ENCODE measurements around the gene ARID5B.

Gene ARID5B

DNA sequence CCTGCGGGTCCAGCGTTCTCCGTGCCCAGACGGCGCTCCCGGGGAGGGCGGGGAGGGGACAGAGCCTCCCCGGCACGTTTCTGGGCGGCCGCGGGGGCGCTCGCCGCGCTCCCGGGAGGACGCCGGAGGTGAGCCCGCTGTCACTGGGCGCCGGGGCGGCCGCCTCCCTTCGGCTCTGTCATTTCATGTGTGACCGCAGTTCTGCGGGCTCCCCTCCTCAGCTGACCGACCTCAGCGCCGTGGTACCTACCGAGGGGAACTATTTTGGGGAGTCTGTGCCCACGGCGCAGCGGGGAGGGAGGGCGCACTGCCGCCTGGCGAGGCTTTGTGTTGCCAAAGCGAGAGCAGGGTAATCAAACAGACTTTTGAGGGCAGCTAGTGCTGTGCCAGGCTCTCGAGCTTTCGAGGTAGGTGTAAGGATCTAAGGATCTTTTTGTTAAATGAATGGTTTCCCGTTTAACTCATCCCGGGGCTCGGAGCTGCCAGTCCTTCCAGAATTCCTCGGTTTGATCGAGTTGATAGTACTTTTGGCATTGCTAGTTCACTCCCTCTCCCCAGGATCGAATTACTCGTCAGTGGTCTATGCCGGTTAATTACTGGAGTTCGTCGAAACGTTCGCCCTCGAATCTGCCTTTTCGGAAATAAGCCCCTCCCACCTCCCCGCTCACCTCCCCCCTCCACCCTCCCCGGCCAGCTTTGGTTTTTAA is 1.9 kb downstream of the ARID5B start:
- DNase-seq, result peak in 44 of 51 donors; percentile 11 to 86 (median 48)

DNA sequence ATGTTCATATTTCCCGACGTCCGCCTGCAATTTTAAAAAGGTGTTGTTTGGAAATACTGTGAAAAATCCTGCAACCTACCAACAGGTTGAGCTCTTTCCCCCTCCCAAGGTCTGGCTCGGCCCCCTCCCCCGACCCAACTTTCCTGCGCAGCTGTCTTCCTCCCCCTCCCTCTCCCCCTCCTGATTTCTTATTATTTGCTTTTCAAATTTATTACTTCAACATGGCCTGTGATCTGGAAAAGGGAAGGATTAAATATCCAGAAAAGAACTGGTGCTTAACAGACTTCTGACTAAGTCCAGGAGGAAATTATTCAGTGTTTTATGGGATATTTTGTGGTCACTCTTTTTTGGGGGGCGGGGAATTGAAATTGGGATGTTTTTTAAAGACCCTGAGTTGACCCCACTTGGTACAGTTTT is 2.4 kb downstream of the ARID5B start:
- DNase-seq, result peak in 3 of 51 donors; percentile 14 to 56 (median 32)

DNA sequence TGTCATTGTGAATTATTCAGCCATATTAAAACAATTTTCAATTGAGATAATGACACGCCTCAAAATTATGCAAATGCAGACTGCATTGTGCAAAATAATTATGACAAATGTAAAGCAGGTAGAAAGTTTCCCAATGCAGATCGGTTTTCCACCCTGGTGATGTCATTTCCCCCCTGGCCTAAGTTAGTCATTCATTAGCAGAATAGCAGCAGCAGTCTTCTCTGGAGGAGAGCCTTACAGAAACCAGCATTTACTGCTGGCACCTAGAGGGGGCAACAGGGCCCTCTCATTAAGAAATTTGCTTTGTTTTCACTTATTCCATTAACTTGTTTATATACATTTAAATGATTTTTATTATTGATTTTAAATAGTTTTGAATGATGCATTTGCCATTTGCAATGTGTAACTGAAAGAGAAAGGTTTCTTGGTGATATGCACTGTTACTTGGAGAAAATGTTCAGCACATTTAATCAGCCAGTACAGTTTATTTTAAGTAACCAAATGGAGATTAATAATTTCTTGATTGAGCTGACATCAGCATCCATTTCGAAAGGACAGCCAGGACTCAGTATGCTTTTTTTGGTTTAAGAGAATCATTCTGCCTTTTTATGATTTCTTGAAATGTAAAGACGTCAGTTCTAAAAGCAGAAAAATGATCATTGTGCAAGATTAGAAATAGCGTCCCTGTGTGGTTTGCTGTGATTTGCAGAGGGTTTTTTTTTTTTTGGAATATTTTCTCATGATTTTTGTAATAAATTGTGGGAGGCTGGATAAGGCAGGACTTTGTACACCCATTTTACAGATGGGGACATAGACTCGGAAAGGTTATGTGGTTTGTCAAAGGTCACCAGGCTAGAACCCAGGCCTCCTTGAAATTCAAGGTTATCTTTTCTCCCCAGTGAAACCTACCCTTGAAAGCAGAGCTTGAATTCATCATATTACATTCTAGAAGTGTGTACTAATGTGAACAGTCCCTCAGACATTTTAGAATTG is 3.5 kb downstream of the ARID5B start:
- peak in 3 of 51 donors; percentile 9 to 47 (median 13) for DNase-seq

DNA sequence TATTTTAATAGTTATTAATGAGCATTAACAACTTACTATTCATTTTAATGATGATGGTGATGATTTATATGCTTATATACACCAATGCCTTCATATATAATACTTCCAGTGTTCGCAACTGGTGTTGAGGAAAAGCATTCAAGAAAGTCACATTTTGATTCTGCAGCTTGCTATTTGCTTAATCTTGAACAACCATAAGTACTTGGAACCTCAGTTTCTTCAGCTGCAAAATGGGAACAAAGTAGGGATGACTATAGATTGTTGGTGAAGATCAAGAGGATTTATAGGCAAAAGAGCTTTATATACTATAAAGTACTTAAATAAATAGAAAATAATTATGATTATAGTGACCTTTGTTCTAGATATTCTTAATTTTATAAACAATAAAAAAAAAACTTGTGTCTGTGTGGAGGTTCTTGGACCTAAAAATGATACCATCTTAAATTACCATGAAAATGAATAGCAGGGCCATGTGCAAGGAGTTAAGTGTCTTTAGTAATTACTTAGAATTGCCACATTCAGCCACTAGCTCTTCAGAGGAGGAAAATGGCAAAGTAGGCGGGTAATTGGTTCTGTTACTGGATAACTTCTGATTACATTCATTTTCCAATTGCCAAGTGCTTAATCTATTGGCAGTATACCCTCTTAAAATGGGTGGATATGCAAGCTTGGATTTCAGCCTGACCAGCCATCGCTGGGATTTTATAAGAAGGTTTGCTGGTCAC is 4.5 kb downstream of the ARID5B start:
- no peak for DNase-seq

DNA sequence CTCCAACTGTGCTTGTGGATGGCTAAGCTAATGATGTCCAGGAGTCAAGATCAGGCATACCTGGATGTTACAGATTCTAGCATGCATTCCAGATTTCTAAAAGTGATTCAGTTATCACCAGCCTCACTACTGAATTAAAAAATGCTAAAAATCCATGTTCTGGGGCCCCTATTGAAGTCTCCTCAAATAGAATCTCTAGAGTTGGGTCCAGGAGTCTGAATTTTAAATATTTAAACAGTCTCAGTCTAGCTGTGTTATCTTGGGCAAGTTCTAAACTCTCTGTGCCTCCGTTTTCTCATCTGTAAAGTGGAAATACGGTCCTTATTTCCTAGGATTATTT is 5.0 kb downstream of the ARID5B start:
- no peak for DNase-seq

DNA sequence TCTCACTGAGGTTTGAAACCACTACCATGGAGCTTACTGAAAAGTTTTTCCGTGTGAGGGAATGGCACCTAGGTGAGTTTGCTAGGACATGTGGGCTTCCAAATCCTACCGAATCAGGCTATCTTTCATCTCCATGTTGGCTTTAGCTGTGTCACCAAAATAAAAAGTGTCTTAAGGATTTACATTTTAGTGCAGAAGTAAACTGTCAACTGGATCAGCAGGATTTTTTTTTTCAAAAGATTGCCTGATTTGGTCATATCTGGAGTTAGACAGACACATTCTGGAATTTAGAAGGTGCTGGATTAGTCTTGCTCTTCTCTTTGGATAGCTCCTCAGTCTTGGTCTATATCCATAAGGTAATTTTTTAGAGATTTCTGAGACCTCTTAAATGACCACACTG is 5.5 kb downstream of the ARID5B start:
- DNase-seq, result no peak

DNA sequence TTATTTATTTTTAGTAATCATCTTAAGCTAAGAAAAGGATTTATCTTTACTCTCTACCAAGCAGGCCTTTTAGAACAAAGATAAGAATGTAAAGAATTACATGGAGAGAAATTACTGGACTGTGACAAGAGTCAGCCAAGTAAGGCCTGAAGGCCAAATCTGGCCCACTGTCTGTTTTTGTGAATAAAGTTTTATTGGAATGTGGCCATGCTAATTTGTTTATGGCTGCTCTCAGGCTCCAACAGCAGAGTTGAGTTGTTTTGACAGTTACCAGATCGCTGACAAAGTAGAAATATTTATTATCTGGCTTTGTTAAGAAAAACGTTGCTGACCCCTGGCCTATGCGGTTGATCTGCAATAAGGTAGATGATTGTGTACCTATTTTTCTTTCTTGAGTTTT is 6.1 kb downstream of the ARID5B start:
- no peak for DNase-seq

DNA sequence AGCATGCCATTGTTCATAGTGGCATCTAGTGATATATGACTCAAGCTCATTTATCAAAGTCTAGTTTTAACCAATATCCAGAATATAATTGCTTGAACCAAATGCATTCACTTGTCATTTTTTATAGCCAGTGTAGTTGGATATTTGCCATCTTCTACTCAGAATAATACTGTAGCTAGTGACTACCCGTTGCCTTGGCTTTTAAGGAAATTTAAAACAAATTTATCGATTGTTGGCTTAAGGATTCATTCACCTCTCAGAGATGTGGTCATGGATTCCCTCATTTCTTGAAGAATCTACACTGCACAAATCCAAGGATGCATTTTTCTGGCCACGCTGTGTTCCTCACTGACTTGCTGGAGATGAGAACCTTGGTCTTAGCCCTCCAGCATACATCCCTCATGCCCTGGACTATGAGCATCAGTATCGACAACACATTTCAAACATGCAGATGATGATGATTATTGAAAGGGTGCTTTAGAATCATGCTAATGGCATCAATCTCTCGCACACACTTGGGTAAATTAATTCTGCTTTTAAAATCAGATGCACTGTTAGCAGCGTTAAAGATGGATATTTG is 8.8 kb downstream of the ARID5B start:
- no peak for DNase-seq

DNA sequence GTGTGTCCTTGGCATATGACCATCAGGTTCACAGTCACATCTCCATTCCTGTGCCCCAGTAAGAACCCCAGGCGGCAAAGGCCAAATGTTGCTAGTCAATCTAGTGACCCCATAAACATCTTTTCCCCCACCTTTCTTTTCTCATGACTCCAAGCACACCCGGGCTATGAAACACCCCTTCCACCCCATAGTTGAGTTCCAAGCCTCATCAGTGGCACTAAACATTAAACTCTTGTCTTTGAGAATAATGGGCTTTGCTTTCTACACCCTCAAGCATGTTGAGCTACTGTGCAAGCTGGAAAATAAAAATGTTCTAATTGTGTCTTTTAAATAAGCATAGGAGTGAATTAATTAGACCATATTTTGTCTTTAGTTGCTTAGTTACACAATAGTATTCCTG is 9.4 kb downstream of the ARID5B start:
- DNase-seq, result no peak

DNA sequence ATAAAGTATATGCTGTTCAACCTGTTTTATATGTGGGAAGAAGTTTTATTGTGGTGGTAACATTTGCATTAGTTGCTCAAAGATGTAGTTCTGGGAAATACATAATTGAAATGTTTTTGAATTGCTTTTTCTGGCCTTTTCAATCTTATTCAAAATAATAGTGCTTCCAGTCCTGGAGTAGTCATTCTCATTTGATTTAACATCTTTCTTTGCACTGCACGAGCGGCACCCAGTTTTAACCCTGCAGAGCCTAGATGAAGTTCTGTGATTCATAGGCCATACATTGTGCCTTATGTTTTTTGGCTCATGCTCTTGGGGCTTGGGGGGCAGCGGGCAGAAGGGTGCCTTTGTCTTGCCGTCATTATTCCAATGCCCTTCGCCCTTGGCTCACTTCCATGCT is 9.9 kb downstream of the ARID5B start:
- no peak for DNase-seq

DNA sequence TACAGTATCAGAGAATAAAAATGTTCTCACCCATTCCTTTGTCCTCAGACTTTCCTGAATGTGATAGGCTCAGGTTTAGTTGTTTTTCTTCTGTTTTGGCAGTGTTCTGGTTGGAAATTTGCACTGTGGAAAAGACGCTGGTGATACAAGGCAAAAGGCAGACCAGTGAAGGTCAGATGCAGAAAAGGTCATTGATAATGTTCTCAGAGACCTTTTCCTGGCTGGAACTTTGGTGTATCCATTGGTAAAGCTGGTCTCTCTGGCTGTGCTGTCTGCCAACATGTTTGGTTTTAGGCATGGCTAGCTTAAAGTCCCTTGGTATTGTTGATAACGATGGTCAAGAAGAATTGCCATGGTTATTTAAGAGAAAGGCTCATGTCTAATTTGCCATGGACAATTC is 11.5 kb downstream of the ARID5B start:
- no peak for DNase-seq

DNA sequence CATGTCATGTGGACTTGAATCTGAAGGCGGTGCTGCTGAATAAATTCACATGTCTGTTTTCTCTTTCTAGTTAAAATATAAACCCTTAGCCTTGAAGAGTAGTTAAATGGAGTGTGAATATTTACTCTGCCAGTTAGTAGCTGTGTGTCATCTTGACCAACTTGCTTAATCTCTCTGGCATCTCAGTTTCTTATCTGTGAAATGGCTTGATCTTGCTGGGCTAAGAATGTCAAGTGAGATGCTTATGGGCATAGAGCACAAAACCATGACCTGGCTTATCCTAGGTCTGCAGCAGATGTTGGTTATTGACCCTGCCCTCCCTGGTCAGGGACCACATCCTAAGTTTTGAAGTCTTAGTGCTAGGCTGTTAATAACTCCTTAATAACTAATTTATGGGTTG is 16.6 kb downstream of the ARID5B start:
- DNase-seq, result no peak

DNA sequence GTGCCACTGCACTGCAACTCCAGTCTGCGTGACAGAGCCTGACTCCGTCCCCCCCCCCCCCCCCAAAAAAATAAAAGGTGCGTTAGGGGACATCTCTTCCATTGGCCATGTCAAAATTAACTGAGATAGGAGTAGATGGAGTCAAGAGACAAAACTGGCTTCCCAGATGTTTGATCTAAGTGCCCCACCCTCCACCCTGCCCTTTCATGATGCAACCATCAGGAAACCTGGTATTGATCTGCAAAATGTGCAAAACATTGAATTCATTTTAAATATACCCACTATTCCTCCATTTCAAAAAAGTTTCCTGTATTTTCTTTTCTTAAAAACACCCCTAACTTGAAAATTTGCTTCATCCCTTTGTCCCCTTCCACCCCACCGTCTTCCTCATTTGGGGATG is 17.5 kb downstream of the ARID5B start:
- no peak for DNase-seq

DNA sequence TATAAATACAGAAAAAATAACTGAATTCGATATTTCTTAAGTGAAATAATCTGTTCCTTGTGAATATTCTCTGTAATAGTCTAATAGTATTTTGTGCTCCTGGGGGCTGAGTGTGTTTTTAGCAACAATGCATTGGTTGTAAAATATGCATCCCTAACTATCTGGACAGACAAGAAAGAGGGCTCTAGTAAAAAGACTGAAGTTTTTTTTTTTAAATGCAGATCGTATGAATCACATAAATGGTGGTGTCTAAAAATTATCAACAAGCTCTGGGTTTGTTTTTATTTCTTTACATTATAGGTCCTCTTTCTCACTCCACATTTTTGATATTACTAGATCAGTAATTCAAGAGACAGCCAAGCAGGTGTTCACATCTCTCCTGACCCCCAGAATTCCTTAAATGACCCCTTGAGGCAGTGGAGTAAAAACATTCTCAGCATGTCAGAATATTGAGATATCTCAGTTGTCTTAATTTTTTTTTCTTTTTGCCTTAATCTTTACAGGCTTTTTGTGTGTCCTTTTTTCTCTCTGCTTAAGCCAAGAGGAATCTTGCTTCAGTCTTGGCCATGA is 18.2 kb downstream of the ARID5B start:
- no peak for DNase-seq

DNA sequence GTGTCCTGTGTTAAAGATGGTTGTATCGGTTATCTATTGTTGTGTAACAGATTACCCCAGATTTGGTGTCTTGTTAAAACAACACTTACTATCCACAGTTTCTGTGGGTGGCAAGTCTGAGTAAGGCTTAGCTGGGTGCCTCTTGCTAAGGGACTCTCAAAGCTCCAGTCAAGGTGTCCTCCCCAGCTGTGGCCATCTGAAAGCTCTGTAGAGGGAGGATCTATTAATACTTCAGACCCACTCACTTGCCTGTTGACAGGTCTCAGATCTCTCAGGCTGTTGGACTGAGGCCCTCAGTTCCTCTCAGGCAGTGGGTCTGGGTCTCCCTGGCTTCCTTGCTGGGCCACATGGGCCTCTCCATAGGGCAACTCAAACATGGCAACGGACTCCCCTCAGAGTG is 19.6 kb downstream of the ARID5B start:
- DNase-seq, result no peak

DNA sequence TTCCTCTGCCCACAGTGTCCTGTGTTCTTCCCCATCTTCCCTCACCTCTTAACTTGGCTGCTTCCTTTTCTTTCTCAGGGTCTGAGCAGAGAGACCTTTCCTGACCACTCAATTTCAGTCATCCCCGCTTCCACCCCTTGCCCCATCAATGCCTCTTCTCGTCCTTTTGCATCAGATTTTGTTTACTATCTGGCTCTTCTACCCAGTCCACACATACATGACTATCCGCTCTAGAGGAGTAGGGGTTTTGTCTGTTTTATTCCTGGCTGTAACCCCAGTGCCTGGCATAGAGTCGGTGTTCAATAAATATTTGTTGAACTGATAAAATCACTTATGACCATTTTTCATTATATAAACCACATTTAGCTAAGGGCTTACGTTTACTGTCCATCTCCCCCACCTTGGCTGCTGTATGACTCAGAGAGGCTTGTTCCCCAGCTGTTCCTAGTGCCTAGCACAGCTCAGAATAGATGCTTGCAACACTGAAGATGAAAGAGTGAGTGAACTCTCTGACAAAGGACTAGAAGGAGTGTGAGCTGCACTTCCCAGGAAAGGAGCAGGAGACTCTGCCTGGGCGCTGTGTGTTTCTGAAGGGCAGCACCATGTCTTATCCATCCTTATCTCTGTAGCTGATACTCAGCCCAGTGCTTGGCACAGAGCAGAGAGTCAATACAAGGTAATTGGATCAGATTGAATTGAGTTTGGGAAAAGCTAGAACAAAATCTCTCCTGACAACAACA is 21.9 kb downstream of the ARID5B start:
- DNase-seq, result no peak

DNA sequence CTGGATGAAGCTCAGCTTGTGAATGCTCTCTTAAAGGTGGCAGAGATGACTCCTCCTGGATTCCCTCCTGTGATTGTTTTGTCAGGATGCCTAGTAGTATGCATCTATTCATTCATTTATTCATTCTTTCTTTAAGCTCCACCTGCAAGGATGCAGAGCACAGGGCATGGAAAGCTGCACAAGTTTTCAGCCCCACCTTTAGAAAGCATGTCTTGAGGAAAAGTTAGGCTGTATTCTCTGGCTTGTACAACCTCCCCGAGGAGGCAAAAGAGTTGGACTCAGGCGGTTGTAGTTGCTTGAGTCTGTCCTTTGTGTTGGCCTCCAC is 22.4 kb downstream of the ARID5B start:
- no peak for DNase-seq

DNA sequence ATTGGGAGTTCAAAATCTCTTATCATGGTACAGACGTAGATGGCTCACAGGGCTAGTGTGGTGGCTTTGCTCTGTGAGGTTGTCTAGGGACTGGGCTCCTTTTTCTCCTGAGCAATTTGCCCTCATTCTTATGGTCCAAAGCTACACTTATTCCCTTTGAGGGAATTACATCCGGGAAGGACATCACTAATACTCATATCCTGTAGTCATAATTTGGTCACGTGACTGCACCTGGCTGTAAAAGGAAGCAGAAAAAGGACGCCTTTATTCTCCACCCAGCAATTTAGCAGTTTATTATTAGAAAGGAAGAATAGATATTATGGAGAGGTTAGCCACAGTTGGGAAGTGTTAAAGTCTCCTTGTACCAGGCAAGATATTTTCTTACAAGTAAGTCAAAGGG is 28.1 kb downstream of the ARID5B start:
- no peak for DNase-seq

DNA sequence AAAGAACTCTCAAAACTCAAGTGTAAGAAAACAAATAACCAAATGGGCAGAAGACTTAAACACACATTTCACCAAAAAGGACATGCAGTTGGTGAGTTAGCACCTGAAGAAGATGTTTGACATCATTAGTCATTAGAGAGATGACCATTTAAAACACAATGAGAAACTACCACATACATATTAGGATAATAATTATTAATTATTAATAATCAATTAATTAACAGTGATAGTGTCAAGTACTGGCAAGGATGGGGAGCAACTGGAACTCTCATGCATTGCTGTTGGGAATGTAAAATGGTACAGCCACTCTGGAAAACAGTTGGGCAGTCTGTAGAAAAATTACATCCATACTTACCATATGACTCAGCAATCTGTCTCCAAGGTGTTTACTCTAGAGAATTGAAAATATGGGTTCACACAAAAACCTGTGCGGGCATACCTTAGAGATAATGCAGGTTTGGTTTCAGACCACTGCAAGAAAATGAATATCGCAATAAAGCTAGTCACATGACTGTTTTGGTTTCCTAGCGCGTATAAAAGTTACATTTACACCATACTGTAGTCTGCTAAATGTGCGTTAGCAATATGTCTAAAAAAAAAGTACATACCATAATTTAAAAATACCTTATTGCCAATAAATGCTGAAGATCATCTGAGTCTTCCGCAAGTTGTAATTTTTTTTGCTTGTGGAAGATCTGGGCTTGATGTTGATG is 30.3 kb downstream of the ARID5B start:
- no peak for DNase-seq

DNA sequence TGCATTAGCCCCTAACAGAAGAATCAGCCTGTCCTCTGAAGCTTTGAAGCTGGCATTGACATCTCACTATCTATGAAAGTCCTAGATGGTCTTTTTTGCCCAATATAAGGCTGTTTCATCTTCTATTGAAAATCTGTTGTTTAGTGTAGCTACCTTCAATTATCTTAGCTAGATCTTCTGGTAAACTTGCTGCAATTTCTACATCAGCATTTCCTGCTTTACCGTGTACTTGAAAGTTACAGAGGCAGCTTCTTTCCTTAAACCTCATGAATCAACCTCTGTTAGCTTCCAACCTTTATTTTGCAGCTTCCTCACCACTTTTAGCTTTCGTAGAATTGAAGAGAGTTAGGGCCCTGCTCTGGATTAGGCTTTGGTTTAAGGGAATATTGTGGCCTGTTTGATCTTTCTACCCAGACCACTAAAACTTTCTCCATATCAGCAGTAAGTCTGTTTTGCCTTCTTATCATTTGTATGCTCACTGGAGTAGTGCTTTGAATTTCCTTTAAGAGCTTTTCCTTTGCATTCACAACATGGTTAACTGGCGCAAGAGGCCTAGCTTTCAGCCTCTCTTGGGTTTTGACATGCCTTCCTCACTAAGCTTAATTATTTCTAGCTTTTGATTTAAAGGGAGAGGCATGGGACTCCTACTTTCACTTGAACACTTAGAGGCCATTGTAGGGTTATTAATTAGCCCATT is 32.5 kb downstream of the ARID5B start:
- DNase-seq, result no peak

Data from hypothalamus (tissue), 51 donors.